GM13976 (cell line): ENCODE measurements around the gene RAMP3.
"Not testable (repeated sequence)": the region's sequence is repeated elsewhere in the genome, so short reads cannot be mapped to it uniquely, and the experiment has no call there.

Source experiments
- DNase-seq: peaks from one replicate; pipeline ENCODE4 v3.0.0; 2012; ENCODE audit warnings: low spot score
- CTCF ChIP-seq: IDR thresholded peaks from 2 replicates; pipeline ENCODE4 v1.5.1; 2012; ENCODE audit warnings: borderline replicate concordance, mild to moderate bottlenecking; ENCODE audit not compliant: insufficient read depth; ENCODE audit errors: extremely low read depth, missing control alignments, control extremely low read depth
- in situ Hi-C: fragments of 300-500 bp; cut with MboI; formaldehyde crosslinking; loops from one replicate; pipeline ENCODE4 v1.12.0; 2022; ENCODE audit warnings: low sequenced_read_pairs, mixed read lengths, inconsistent platforms; ENCODE audit not compliant: unreplicated experiment

The RAMP3 gene

GRCh38 chr7:45151967-45152366 is 5.6 kb upstream of the RAMP3 start:
- TF ChIP-seq CTCF, result no peak
- in situ Hi-C loops, result loop anchor here (10.0 to 25.0 kb wide), 2 partner anchors 103 to 710 kb away; partner anchors contain the start of gene CCDC201
- DNase-seq, result no peak

DNA sequence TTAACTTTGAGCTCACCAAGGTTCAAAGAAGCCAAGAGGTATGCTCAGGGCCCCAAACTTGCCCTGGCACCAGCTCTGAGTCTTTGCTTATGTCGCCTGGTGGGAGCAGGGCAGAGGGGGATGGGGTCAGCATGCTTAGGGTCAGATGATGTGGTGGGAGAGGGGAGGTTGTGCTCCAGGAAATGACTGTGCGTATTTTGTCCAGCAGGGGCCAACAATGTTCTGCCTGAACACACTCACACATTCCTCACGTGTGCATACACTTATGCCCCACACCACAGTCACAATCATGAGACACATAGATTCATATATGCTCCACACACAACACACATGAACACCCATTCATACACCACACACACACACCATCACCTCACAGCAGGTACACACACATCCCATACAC is 4.4 kb upstream of the RAMP3 start:
- no peak for TF ChIP-seq CTCF
- no peak for DNase-seq
- in situ Hi-C loops, result loop anchor here (10.0 to 25.0 kb wide), 2 partner anchors 102 to 709 kb away; partner anchors contain the start of gene CCDC201

- in situ Hi-C loops, result loop anchor here (10.0 to 25.0 kb wide), 2 partner anchors 101 to 708 kb away; partner anchors contain the start of gene CCDC201
- not testable (repeated sequence) for DNase-seq
These were observed 3.7 kb upstream of the RAMP3 start for GRCh38 chr7:45153861-45154260.

GRCh38 chr7:45155357-45155900 is 2.2 kb upstream of the RAMP3 start:
- DNase-seq, result no peak
- in situ Hi-C loops, result loop anchor here (10.0 to 25.0 kb wide), 2 partner anchors 99 to 707 kb away; partner anchors contain the start of gene CCDC201
- TF ChIP-seq CTCF, result no peak

DNA sequence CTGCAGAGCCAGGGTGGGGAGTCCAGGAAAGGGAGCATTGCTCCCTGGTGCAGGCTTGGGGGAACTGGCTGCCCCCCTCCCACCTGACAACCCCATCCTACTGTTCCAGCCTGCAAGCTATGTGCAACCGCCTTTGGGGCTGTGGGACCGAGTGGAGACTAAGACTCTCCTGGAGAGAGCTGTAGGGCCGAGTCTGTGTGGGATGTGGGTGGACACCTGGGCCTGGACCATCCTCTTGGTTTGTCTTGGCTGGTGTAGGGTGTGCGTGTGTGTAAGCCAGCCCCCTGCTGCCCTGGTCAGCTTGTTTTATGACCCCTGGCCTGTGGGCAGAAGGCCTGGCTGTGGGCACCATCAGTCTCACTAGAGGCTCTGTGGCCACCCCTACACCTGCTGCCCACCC is 1.6 kb upstream of the RAMP3 start:
- no peak for TF ChIP-seq CTCF
- in situ Hi-C loops, result loop anchor here (10.0 to 25.0 kb wide), 2 partner anchors 99 to 706 kb away; partner anchors contain the start of gene CCDC201
- no peak for DNase-seq

- DNase-seq, result no peak
- in situ Hi-C loops, result loop anchor here (10.0 to 25.0 kb wide), 2 partner anchors 98 to 706 kb away; partner anchors contain the start of gene CCDC201
- TF ChIP-seq CTCF, result no peak
These were observed 897 bp upstream of the RAMP3 start for GRCh38 chr7:45156516-45157272.

- no peak for TF ChIP-seq CTCF
- no peak for DNase-seq
- in situ Hi-C loops, result loop anchor here (10.0 to 25.0 kb wide), 2 partner anchors 98 to 705 kb away; partner anchors contain the start of gene CCDC201
These were observed 322 bp upstream of the RAMP3 start for GRCh38 chr7:45157286-45157652.
